Astrocyte (in vitro differentiated cells and primary cell): Measurements from ENCODE around the gene RIMBP2. TPM values are rescaled to one million over a fixed set of nuclear protein-coding genes. Genes with fewer than 3 reads are reported as not detected.

Experiments
- DNase-seq: peaks from one replicate; pipeline ENCODE4 v3.0.0-alpha.2; 2010; ENCODE audit warnings: low read depth
- FAIRE-seq: peaks from 2 replicates; lab custom pipeline; 2011; peaks lifted over from hg19 to GRCh38; lab: Jason Lieb, UNC
- H2AFZ ChIP-seq: 2 replicates; pipeline ENCODE4 v1.6.0; 2012; ENCODE audit warnings: low read depth, low read length, inconsistent platforms
- H3K27ac ChIP-seq: 2 replicates; pipeline ENCODE4 v1.5.1; 2011; ENCODE audit warnings: low read depth, low read length, inconsistent platforms
- H3K27me3 ChIP-seq: 2 replicates; pipeline ENCODE4 v1.6.0; 2011; ENCODE audit warnings: low read length, inconsistent platforms; ENCODE audit not compliant: insufficient read depth
- H3K36me3 ChIP-seq: 2 replicates; pipeline ENCODE4 v1.5.1; 2011; ENCODE audit warnings: low read length, inconsistent platforms; ENCODE audit not compliant: insufficient read depth
- H3K4me1 ChIP-seq: 2 replicates; pipeline ENCODE4 v1.5.1; 2011; ENCODE audit warnings: low read length, inconsistent platforms; ENCODE audit not compliant: insufficient read depth
- H3K4me2 ChIP-seq: 2 replicates; pipeline ENCODE4 v1.6.0; 2012; ENCODE audit warnings: low read length, inconsistent platforms
- H3K4me3 ChIP-seq: 2 replicates; pipeline ENCODE4 v1.5.1; 2011; ENCODE audit warnings: low read depth, mild to moderate bottlenecking, low read length, inconsistent platforms; ENCODE audit not compliant: insufficient read depth
- H3K79me2 ChIP-seq: 2 replicates; pipeline ENCODE4 v1.6.0; 2012; ENCODE audit warnings: mild to moderate bottlenecking, low read length, inconsistent platforms; ENCODE audit not compliant: insufficient read depth
- H3K9ac ChIP-seq: 2 replicates; pipeline ENCODE4 v1.6.0; 2012; ENCODE audit warnings: mild to moderate bottlenecking, low read length, inconsistent platforms
- H3K9me3 ChIP-seq: 2 replicates; pipeline ENCODE4 v1.5.1; 2012; ENCODE audit warnings: low read depth, mild to moderate bottlenecking, low read length, inconsistent platforms; ENCODE audit not compliant: insufficient read depth
- H4K20me1 ChIP-seq: 2 replicates; pipeline ENCODE4 v1.6.0; 2012; ENCODE audit warnings: low read length, inconsistent platforms; ENCODE audit not compliant: insufficient read depth
- H3K27ac Mint-ChIP-seq: one replicate; pipeline ENCODE4 v1.8.0; 2021; ENCODE audit warnings: mild to moderate bottlenecking, mixed read lengths; ENCODE audit not compliant: unreplicated experiment
- H3K27me3 Mint-ChIP-seq: one replicate; pipeline ENCODE4 v1.8.0; 2021; ENCODE audit warnings: low read depth, mixed read lengths; ENCODE audit not compliant: unreplicated experiment
- H3K36me3 Mint-ChIP-seq: one replicate; pipeline ENCODE4 v1.8.0; 2021; ENCODE audit warnings: low read depth, mixed read lengths; ENCODE audit not compliant: unreplicated experiment
- H3K4me1 Mint-ChIP-seq: one replicate; pipeline ENCODE4 v1.8.0; 2021; ENCODE audit warnings: low read depth, mixed read lengths; ENCODE audit not compliant: unreplicated experiment
- H3K4me3 Mint-ChIP-seq: one replicate; pipeline ENCODE4 v1.8.0; 2021; ENCODE audit warnings: mild to moderate bottlenecking, moderate library complexity, mixed read lengths; ENCODE audit not compliant: unreplicated experiment
- H3K9me3 Mint-ChIP-seq: one replicate; pipeline ENCODE4 v1.8.0; 2021; ENCODE audit warnings: mild to moderate bottlenecking, mixed read lengths; ENCODE audit not compliant: unreplicated experiment
- EZH2 ChIP-seq: IDR thresholded peaks from 2 replicates; pipeline ENCODE4 v1.6.1; 2012; ENCODE audit warnings: mild to moderate bottlenecking, low read length, inconsistent platforms; ENCODE audit not compliant: insufficient read depth
- total RNA-seq: library from RNA; stranded (reverse); gene quantifications from 2 replicates; pipeline ENCODE4 v1.2.1, GENCODE V29; 2021
- TF ChIP-seq, protein P1 (sequence below): IDR thresholded peaks from 2 replicates; pipeline ENCODE4 v1.5.1; 2011; ENCODE audit warnings: low read depth, mild to moderate bottlenecking, inconsistent platforms, low read length, moderate library complexity; ENCODE audit not compliant: insufficient read depth

RIMBP2 gene
- total RNA-seq, 1 donor from 2014 or later: 2.2 TPM

- Mint-ChIP-seq H3K4me1 (no peaks in the 10 kb centered on the region), H3K4me3 (no peak overlapping the region), H3K9me3 (peaks cover 13% of the 10 kb centered on the region), H3K27me3 (no peaks in the 10 kb centered on the region), H3K36me3 (no peaks in the 10 kb centered on the region), H3K27ac (no peak overlapping the region)
- Histone ChIP-seq H3K36me3 (no peaks in the 10 kb centered on the region), H3K27me3 (no peaks in the 10 kb centered on the region), H3K9me3 (peaks cover 3% of the 10 kb centered on the region), H2AFZ (no peak overlapping the region), H3K9ac (no peak overlapping the region), H3K4me3 (no peak overlapping the region), H3K4me2 (no peak overlapping the region), H3K27ac (no peak overlapping the region), H4K20me1 (no peaks in the 10 kb centered on the region), H3K79me2 (no peaks in the 10 kb centered on the region), H3K4me1 (no peaks in the 10 kb centered on the region)
- DNase-seq: no peak
- no peak for FAIRE-seq
- TF ChIP-seq EZH2: no peak
- TF ChIP-seq, protein P1, sequence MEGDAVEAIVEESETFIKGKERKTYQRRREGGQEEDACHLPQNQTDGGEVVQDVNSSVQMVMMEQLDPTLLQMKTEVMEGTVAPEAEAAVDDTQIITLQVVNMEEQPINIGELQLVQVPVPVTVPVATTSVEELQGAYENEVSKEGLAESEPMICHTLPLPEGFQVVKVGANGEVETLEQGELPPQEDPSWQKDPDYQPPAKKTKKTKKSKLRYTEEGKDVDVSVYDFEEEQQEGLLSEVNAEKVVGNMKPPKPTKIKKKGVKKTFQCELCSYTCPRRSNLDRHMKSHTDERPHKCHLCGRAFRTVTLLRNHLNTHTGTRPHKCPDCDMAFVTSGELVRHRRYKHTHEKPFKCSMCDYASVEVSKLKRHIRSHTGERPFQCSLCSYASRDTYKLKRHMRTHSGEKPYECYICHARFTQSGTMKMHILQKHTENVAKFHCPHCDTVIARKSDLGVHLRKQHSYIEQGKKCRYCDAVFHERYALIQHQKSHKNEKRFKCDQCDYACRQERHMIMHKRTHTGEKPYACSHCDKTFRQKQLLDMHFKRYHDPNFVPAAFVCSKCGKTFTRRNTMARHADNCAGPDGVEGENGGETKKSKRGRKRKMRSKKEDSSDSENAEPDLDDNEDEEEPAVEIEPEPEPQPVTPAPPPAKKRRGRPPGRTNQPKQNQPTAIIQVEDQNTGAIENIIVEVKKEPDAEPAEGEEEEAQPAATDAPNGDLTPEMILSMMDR: no peak
Observed at GRCh38 chr12:130661486-130662255, 54.4 kb downstream of the RIMBP2 start.

GRCh38 chr12:130661059-130661458, 55.0 kb downstream of the RIMBP2 start:
- Mint-ChIP-seq H3K9me3 (peaks cover 10% of the 10 kb centered on the region), H3K36me3 (no peaks in the 10 kb centered on the region), H3K27me3 (no peaks in the 10 kb centered on the region), H3K4me3 (no peak overlapping the region), H3K27ac (no peak overlapping the region), H3K4me1 (no peaks in the 10 kb centered on the region)
- DNase-seq: no peak
- no peak overlapping the region for H3K9ac ChIP-seq
- TF ChIP-seq, protein P1: no peak
- no peak for TF ChIP-seq EZH2
- H3K79me2 ChIP-seq: no peaks in the 10 kb centered on the region
- no peak for FAIRE-seq
- no peaks in the 10 kb centered on the region for H3K27me3 ChIP-seq
- H2AFZ ChIP-seq: no peak overlapping the region
- peaks cover 3% of the 10 kb centered on the region for H3K9me3 ChIP-seq
- H4K20me1 ChIP-seq: no peaks in the 10 kb centered on the region
- H3K4me2 ChIP-seq: no peak overlapping the region
- H3K36me3 ChIP-seq: no peaks in the 10 kb centered on the region
- H3K4me1 ChIP-seq: no peaks in the 10 kb centered on the region
- H3K27ac ChIP-seq: no peak overlapping the region
- no peak overlapping the region for H3K4me3 ChIP-seq
